ENCODE results near the gene SDK2.

DNA sequence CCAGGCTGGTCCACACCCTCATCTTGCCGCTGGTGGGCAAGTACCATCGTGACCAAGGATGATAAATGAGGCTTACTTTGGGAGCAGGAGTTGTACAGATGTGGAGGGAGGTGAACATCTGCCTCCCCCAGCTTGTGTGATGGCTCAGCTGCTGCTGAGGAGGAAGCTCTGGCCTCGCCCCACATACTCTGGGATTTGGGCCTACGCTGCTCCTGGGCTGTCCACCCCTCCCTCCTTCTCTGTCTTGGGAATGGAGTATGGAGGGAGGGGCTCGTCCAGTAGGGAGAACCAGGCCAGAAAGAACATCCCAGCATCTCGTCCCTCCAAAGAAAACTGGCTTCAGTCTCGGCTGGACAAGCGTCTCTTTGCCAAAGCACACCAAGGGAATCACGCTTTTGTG, 197.6 kb downstream of the SDK2 start:
- TF ChIP-seq, protein P1, sequence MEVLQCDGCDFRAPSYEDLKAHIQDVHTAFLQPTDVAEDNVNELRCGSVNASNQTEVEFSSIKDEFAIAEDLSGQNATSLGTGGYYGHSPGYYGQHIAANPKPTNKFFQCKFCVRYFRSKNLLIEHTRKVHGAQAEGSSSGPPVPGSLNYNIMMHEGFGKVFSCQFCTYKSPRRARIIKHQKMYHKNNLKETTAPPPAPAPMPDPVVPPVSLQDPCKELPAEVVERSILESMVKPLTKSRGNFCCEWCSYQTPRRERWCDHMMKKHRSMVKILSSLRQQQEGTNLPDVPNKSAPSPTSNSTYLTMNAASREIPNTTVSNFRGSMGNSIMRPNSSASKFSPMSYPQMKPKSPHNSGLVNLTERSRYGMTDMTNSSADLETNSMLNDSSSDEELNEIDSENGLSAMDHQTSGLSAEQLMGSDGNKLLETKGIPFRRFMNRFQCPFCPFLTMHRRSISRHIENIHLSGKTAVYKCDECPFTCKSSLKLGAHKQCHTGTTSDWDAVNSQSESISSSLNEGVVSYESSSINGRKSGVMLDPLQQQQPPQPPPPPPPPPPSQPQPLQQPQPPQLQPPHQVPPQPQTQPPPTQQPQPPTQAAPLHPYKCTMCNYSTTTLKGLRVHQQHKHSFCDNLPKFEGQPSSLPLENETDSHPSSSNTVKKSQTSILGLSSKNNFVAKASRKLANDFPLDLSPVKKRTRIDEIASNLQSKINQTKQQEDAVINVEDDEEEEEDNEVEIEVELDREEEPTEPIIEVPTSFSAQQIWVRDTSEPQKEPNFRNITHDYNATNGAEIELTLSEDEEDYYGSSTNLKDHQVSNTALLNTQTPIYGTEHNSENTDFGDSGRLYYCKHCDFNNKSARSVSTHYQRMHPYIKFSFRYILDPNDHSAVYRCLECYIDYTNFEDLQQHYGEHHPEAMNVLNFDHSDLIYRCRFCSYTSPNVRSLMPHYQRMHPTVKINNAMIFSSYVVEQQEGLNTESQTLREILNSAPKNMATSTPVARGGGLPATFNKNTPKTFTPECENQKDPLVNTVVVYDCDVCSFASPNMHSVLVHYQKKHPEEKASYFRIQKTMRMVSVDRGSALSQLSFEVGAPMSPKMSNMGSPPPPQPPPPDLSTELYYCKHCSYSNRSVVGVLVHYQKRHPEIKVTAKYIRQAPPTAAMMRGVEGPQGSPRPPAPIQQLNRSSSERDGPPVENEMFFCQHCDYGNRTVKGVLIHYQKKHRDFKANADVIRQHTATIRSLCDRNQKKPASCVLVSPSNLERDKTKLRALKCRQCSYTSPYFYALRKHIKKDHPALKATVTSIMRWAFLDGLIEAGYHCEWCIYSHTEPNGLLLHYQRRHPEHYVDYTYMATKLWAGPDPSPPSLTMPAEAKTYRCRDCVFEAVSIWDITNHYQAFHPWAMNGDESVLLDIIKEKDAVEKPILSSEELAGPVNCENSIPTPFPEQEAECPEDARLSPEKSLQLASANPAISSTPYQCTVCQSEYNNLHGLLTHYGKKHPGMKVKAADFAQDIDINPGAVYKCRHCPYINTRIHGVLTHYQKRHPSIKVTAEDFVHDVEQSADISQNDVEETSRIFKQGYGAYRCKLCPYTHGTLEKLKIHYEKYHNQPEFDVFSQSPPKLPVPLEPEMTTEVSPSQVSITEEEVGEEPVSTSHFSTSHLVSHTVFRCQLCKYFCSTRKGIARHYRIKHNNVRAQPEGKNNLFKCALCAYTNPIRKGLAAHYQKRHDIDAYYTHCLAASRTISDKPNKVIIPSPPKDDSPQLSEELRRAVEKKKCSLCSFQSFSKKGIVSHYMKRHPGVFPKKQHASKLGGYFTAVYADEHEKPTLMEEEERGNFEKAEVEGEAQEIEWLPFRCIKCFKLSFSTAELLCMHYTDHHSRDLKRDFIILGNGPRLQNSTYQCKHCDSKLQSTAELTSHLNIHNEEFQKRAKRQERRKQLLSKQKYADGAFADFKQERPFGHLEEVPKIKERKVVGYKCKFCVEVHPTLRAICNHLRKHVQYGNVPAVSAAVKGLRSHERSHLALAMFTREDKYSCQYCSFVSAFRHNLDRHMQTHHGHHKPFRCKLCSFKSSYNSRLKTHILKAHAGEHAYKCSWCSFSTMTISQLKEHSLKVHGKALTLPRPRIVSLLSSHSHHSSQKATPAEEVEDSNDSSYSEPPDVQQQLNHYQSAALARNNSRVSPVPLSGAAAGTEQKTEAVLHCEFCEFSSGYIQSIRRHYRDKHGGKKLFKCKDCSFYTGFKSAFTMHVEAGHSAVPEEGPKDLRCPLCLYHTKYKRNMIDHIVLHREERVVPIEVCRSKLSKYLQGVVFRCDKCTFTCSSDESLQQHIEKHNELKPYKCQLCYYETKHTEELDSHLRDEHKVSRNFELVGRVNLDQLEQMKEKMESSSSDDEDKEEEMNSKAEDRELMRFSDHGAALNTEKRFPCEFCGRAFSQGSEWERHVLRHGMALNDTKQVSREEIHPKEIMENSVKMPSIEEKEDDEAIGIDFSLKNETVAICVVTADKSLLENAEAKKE (CRISPR knock-in tag; IDR thresholded peaks at IDR 0.05): no peak
- TF ChIP-seq, protein P2, sequence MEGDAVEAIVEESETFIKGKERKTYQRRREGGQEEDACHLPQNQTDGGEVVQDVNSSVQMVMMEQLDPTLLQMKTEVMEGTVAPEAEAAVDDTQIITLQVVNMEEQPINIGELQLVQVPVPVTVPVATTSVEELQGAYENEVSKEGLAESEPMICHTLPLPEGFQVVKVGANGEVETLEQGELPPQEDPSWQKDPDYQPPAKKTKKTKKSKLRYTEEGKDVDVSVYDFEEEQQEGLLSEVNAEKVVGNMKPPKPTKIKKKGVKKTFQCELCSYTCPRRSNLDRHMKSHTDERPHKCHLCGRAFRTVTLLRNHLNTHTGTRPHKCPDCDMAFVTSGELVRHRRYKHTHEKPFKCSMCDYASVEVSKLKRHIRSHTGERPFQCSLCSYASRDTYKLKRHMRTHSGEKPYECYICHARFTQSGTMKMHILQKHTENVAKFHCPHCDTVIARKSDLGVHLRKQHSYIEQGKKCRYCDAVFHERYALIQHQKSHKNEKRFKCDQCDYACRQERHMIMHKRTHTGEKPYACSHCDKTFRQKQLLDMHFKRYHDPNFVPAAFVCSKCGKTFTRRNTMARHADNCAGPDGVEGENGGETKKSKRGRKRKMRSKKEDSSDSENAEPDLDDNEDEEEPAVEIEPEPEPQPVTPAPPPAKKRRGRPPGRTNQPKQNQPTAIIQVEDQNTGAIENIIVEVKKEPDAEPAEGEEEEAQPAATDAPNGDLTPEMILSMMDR (conservative IDR thresholded peaks at IDR 0.05; ENCODE audit: low read depth in 2 of 2): no peak
- TF ChIP-seq POLR2AphosphoS5 (IDR thresholded peaks at IDR 0.05; ENCODE audit: low read depth) (no peak), EZH2 (IDR thresholded peaks at IDR 0.05; ENCODE audit: low read depth, unreplicated experiment) (no peak), ZNF331 (CRISPR knock-in tag; IDR thresholded peaks at IDR 0.05; ENCODE audit: low read depth) (no peak), JUNB (IDR thresholded peaks at IDR 0.05; ENCODE audit: unreplicated experiment) (no peak), EZH2phosphoT487 (IDR thresholded peaks at IDR 0.05; ENCODE audit: unreplicated experiment) (no peak), CREB1 (CRISPR knock-in tag; IDR thresholded peaks at IDR 0.05; ENCODE audit: low read depth) (no peak), ZNF114 (CRISPR knock-in tag; IDR thresholded peaks at IDR 0.05) (no peak), STAT1 (IDR thresholded peaks at IDR 0.05; ENCODE audit: unreplicated experiment) (no peak), NANOG (IDR thresholded peaks at IDR 0.05; ENCODE audit: borderline replicate concordance) (no peak)
- TF ChIP-seq, protein P3, sequence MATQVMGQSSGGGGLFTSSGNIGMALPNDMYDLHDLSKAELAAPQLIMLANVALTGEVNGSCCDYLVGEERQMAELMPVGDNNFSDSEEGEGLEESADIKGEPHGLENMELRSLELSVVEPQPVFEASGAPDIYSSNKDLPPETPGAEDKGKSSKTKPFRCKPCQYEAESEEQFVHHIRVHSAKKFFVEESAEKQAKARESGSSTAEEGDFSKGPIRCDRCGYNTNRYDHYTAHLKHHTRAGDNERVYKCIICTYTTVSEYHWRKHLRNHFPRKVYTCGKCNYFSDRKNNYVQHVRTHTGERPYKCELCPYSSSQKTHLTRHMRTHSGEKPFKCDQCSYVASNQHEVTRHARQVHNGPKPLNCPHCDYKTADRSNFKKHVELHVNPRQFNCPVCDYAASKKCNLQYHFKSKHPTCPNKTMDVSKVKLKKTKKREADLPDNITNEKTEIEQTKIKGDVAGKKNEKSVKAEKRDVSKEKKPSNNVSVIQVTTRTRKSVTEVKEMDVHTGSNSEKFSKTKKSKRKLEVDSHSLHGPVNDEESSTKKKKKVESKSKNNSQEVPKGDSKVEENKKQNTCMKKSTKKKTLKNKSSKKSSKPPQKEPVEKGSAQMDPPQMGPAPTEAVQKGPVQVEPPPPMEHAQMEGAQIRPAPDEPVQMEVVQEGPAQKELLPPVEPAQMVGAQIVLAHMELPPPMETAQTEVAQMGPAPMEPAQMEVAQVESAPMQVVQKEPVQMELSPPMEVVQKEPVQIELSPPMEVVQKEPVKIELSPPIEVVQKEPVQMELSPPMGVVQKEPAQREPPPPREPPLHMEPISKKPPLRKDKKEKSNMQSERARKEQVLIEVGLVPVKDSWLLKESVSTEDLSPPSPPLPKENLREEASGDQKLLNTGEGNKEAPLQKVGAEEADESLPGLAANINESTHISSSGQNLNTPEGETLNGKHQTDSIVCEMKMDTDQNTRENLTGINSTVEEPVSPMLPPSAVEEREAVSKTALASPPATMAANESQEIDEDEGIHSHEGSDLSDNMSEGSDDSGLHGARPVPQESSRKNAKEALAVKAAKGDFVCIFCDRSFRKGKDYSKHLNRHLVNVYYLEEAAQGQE (IDR thresholded peaks at IDR 0.05; ENCODE audit: unreplicated experiment): no peak
- TF ChIP-seq, protein P4, sequence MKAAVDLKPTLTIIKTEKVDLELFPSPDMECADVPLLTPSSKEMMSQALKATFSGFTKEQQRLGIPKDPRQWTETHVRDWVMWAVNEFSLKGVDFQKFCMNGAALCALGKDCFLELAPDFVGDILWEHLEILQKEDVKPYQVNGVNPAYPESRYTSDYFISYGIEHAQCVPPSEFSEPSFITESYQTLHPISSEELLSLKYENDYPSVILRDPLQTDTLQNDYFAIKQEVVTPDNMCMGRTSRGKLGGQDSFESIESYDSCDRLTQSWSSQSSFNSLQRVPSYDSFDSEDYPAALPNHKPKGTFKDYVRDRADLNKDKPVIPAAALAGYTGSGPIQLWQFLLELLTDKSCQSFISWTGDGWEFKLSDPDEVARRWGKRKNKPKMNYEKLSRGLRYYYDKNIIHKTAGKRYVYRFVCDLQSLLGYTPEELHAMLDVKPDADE (IDR thresholded peaks at IDR 0.05): no peak
